A673 (cell line): Measurements from ENCODE around the gene RNF19B. TPM values are rescaled to one million over a fixed set of nuclear protein-coding genes. Genes with fewer than 3 reads are reported as not detected.

Source experiments
- BruUV-seq: library from RNA; stranded (reverse); fragments of 400-500 nt; replicated peaks from 2 replicates; lab custom pipeline; 2021; lab: Mats Ljungman, UMichigan
- CTCF ChIA-PET: fragments of 300-600 bp; sonication (Branson Sonifier 250); formaldehyde crosslinking; loops from one replicate; lab custom pipeline; 2022; ENCODE audit warnings: antibody characterized with exemption; lab: Charles Lee
- POLR2A ChIA-PET: fragments of 300-600 bp; sonication (Branson Sonifier 250); formaldehyde crosslinking; loops from one replicate; lab custom pipeline; 2022; ENCODE audit warnings: antibody characterized with exemption; ENCODE audit not compliant: low non-redundant PET; lab: Charles Lee
- DNase-seq: peaks from one replicate; pipeline ENCODE4 v3.0.0-alpha.2; 2015; ENCODE audit warnings: low spot score
- H3K27ac ChIP-seq: fragments of 200-600 bp; sonication (generic); 2 replicates; pipeline ENCODE4 v1.5.1; 2016; ENCODE audit warnings: mixed run types, low read depth, mild to moderate bottlenecking, mixed read lengths, antibody characterized with exemption, low read length; ENCODE audit not compliant: poor library complexity, severe bottlenecking
- H3K27me3 ChIP-seq: fragments of 200-600 bp; sonication (generic); replicated peaks from 2 replicates; pipeline ENCODE4 v1.6.1; 2017; ENCODE audit warnings: mixed run types, low read depth, mild to moderate bottlenecking, mixed read lengths, antibody characterized with exemption, low read length; ENCODE audit not compliant: insufficient read depth, poor library complexity
- H3K36me3 ChIP-seq: fragments of 200-600 bp; sonication (generic); 2 replicates; pipeline ENCODE4 v1.6.1; 2016; ENCODE audit warnings: mixed run types, mild to moderate bottlenecking, mixed read lengths, antibody characterized with exemption, low read length; ENCODE audit not compliant: insufficient read depth, poor library complexity, severe bottlenecking
- H3K4me1 ChIP-seq: fragments of 200-600 bp; sonication (generic); 2 replicates; pipeline ENCODE4 v1.6.1; 2017; ENCODE audit warnings: mixed run types, mild to moderate bottlenecking, mixed read lengths, antibody characterized with exemption, low read length; ENCODE audit not compliant: insufficient read depth, poor library complexity, severe bottlenecking
- H3K4me3 ChIP-seq: fragments of 200-600 bp; sonication (generic); 2 replicates; pipeline ENCODE4 v1.5.1; 2016; ENCODE audit warnings: low read depth, mixed run types, mild to moderate bottlenecking, mixed read lengths, low read length; ENCODE audit not compliant: poor library complexity, severe bottlenecking
- H3K9me3 ChIP-seq: fragments of 200-600 bp; sonication (generic); 2 replicates; pipeline ENCODE4 v1.6.1; 2016; ENCODE audit warnings: mixed run types, low read depth, mild to moderate bottlenecking, mixed read lengths, antibody characterized with exemption, low read length; ENCODE audit not compliant: poor library complexity, severe bottlenecking
- EZH2 ChIP-seq: fragments of 200-600 bp; sonication (generic); IDR thresholded peaks from 2 replicates; pipeline ENCODE4 v1.6.1; 2017; ENCODE audit warnings: borderline replicate concordance, low read depth, mild to moderate bottlenecking, mixed read lengths, antibody characterized with exemption, low read length; ENCODE audit not compliant: poor library complexity, severe bottlenecking
- intact Hi-C: fragments of 100-400 bp; cut with micrococcal nuclease; formaldehyde crosslinking; loops from one replicate; pipeline ENCODE4 v1.10.0; 2022; ENCODE audit not compliant: unreplicated experiment
- total RNA-seq: library from RNA; stranded (reverse); gene quantifications from 2 replicates; pipeline ENCODE4 v1.2.3, GENCODE V29; 2021
- TF ChIP-seq, protein P1 (sequence below): fragments of 300-800, 200-600 bp; sonication (generic); conservative IDR thresholded peaks from 2 replicates; pipeline ENCODE4 v1.5.1; 2017; ENCODE audit warnings: low read depth, mild to moderate bottlenecking, antibody characterized with exemption, low read length, moderate library complexity, mixed read lengths

The RNF19B gene
- total RNA-seq, 1 experiment from 2014 or later, result 14.3 TPM

DNA sequence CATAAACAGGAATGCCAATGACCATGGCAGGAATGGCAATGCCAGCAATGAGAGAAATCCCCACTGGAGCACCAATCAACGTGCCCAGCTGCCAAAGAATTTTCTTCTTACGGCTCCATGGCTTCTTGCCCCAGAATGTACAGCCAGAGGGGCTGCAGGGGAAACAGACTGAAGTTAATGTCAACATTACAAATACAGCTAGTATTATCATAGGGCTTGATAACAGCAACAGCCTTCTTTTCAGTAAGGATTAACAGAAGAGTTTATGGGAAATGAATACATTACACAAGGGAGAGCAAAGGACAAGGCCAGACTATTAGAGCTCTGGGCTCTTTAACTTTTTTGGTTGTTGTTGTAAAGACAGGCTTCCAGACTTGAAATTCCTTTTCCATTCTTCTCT lies 18.2 kb downstream of the RNF19B start:
- Histone ChIP-seq H3K9me3 (no peaks in the 10 kb centered on the region), H3K27ac (no peak overlapping the region), H3K27me3 (no peaks in the 10 kb centered on the region), H3K4me3 (no peak overlapping the region), H3K4me1 (no peaks in the 10 kb centered on the region), H3K36me3 (peaks cover 3% of the 10 kb centered on the region)
- CTCF ChIA-PET, result no interaction called here
- TF ChIP-seq, protein P1, sequence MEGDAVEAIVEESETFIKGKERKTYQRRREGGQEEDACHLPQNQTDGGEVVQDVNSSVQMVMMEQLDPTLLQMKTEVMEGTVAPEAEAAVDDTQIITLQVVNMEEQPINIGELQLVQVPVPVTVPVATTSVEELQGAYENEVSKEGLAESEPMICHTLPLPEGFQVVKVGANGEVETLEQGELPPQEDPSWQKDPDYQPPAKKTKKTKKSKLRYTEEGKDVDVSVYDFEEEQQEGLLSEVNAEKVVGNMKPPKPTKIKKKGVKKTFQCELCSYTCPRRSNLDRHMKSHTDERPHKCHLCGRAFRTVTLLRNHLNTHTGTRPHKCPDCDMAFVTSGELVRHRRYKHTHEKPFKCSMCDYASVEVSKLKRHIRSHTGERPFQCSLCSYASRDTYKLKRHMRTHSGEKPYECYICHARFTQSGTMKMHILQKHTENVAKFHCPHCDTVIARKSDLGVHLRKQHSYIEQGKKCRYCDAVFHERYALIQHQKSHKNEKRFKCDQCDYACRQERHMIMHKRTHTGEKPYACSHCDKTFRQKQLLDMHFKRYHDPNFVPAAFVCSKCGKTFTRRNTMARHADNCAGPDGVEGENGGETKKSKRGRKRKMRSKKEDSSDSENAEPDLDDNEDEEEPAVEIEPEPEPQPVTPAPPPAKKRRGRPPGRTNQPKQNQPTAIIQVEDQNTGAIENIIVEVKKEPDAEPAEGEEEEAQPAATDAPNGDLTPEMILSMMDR, result no peak
- TF ChIP-seq EZH2, result no peak
- DNase-seq, result no peak
- POLR2A ChIA-PET, result no interaction called here
- no TSS peak for BruUV-seq
- intact Hi-C loops, result no loop called here

DNA sequence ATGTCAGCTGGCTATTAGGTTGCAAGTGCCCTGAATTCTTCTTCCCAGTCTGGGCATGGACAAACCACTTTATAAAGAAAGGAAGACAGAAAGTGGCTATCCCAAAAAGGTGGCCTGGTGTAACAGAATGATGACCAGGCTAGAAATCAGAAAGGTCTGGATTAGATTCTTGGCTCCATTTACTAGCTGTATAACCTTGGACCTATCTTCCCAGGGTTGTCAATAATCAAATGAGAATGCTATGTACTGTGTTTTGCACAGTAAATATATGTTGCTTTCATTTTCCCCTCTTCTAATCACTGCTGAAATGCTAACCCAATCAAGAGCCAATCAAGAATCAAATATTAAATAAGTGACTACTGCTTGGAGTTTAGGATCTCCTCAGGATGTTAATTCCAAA lies 20.4 kb downstream of the RNF19B start:
- CTCF ChIA-PET, result no interaction called here

DNA sequence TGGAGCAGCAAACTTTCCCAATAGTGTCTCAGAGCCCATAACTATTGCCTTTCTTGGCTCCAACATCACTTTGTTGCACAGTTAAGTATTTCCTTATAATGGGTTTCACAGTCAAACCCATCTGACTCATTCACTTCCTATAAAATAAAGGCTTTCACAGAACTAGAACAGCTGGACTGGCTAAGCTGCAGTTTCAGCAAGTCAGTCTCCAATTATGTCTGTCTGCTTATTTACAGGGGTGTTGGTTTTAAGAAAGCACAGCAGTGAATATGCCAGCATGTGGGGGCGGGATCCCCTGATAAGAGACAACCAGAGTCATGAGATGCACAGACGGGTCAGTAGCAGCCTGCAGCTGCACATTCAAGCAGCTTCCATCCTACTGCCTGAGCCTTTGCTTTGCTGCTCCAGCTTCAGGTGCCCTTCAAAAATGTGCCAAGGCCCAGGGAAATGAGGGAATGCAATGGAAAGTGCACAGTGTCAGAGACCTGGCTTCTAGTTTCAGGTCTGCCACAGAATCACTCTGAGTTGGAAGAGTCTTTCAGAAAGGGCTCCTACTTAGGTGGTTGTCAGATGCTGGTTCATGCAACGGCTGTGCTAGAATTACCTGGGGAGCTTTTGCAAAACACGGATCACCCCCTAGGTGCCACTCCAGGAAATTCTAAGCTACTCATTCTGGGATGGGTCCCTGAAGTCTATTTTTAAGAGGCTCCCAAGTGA lies 24.8 kb downstream of the RNF19B start:
- BruUV-seq, result no TSS peak
- Histone ChIP-seq H3K36me3 (peaks cover 8% of the 10 kb centered on the region), H3K4me3 (no peak overlapping the region), H3K9me3 (no peaks in the 10 kb centered on the region), H3K4me1 (peaks cover 4% of the 10 kb centered on the region), H3K27me3 (no peaks in the 10 kb centered on the region), H3K27ac (no peak overlapping the region)
- intact Hi-C loops, result no loop called here
- ChIA-PET POLR2A (no interaction called here), CTCF (no interaction called here)
- TF ChIP-seq EZH2, result no peak
- TF ChIP-seq, protein P1, result no peak
- DNase-seq, result peak; percentile 81

More for the DNA sequence above, 20.4 kb downstream of the RNF19B start:
- intact Hi-C loops, result no loop called here
- Histone ChIP-seq H3K36me3 (peaks cover 3% of the 10 kb centered on the region), H3K4me3 (no peak overlapping the region), H3K27me3 (no peaks in the 10 kb centered on the region), H3K9me3 (no peaks in the 10 kb centered on the region), H3K27ac (no peak overlapping the region), H3K4me1 (peaks cover 4% of the 10 kb centered on the region)
- BruUV-seq, result no TSS peak
- TF ChIP-seq, protein P1, result no peak
- no peak for TF ChIP-seq EZH2
- no peak for DNase-seq
- POLR2A ChIA-PET, result no interaction called here
